ENCODE data around the gene MAGED4.
"Not testable (repeated sequence)": the region's sequence is repeated elsewhere in the genome, so short reads cannot be mapped to it uniquely, and the experiment has no call there.

MAGED4 gene

DNA sequence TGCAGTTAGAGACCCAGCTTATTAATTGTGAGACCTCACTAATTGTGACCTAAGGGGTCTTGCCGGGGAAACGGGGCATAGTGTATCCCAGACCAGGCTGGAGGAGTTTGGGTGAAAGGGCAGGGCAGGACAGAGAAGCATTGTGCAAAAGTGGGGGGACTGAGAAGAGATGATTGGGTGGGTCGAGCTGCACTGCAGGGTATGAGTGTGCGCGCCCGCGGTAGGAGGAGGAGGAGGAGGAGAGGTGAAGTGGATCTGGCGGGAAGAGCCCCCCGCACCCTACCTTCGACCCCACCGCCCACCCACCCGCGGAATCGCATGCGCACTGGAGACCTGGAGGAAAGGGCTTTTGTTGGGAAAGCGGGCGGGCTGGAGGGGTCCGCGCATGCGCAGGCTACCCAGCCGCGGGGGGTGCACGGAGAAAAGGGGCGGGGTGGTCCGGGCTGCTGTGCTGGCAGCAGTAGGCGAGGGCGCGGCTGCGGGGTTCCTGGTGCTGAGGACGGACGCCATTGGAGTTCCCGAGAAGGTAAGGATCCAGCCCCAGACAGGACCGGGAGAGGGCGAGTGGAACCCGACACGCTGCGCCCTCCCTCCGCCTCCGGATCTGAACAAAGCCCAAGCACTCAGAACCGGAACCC, at the start of gene MAGED4:
MAGED4 (plus strand) TSS at position 449 of the 638 bp plus-strand sequence. CDS start 1,035 bp downstream, outside the sequence.
- in situ Hi-C loops (cut with HindIII; ENCODE audit: low sequenced_read_pairs) = not testable (repeated sequence)

DNA sequence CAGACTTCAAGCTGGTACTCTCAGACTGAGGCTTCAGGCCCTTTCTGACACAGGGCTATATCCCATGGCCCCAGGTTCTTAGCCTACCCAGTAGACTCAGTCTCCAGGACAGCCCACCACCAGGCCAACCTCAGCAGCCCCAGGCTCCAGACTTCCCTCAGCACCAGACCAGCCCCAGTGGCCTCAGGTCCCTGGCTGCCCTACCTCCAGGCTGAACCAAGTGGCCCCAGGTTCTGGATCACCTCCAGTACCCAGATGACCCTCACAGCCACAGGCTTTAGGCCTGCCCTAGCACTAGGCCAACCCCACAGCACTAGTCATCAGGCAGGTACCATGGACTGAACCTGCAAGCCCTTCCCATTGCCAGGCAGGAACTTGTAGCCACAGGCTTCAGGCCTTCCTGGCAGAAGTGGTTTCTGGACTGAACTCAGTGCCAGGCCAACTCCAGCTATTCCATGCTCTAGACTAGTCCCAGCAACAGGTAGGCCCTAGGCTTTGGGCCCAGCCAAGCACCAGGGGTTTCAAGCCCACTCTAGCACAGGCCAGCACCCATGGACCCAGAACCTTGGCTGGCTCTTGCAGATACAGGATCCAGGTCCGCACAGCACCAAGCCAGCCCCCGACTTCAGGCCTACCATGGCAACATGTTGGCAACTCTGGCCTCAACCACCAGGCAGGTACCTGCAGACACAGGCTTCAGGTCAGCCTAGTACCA, 45.7 kb upstream of the MAGED4 start:
- in situ Hi-C loops (cut with HindIII; ENCODE audit: low sequenced_read_pairs) = no loop called here

DNA sequence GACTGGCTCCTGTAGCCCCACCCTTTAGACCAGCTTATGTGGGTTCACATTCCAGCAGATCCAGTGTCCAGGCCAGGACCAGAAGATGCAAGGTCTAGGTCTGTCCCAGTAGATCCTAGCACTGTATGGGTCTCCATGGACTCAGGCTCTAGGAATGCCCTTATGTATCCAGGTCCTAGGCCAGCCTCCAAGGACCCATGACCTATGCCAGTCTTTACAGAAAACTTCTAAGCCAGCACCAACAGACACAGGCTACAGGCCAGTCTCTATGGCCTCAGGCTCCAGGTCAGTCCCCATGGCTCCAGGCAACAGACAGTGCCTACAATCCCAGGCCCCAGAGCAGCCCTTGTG, 45.2 kb upstream of the MAGED4 start:
- in situ Hi-C loops (cut with HindIII; ENCODE audit: low sequenced_read_pairs) = no loop called here

DNA sequence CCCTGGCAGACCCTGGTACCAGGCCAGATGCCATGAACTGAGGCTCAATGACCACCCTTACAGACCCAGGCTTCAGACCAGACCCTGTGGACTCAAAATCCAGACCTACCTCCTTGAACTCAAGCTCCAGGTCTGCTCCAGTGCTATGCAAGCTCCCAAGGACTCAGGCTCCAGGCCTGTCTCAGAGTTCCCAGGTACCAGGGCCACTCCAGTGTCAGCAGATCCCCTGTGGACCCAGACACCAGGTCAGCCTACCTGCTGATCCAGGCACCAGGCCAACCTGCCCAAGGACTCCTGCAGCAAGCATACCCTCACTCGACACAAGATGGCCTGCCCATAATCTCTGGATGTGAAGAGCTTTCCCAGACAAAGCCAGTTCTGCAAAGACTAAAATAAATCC, 44.7 kb upstream of the MAGED4 start:
- in situ Hi-C loops (cut with HindIII; ENCODE audit: low sequenced_read_pairs) = no loop called here

GRCh38 chrX:52150667-52151066, 34.0 kb upstream of the MAGED4 start:
- in situ Hi-C loops (cut with HindIII; ENCODE audit: low sequenced_read_pairs) = not testable (repeated sequence)

DNA sequence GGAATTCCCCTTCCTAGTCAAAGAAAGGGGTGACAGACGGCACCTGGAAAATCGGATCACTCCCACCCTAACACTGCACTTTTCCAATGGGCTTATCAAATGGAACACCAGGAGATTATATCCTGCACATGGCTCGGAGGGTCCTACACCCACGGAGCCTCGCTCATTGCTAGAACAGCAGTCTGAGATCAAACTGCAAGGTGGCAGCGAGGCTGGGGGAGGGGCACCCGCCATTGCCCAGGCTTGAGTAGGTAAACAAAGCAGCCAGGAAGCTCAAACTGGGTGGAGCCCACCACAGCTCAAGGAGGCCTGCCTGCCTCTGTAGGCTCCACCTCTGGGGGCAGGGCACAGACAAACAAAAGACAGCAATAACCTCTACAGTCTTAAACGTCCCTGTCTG, 24.5 kb upstream of the MAGED4 start:
- in situ Hi-C loops (cut with HindIII; ENCODE audit: low sequenced_read_pairs) = not testable (repeated sequence)

DNA sequence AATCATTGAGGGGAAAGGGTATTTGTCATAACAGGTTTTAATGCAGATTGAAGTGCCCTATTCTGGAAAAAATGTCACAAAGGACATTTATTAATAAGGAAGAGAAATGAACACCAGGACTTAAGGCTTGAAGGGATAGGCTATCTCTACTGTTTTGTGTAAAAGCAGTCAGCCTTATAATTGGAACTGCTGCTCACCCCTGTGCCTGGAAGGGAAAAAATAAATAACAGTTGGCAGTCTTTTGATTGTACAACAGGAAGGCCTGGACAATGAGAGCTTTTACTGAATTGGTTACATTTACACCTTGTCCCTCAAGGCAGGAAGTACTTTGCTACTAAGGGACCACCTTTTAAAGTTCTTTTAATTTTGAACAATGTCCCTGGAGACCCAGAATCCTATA, 17.8 kb upstream of the MAGED4 start:
- in situ Hi-C loops (cut with HindIII; ENCODE audit: low sequenced_read_pairs) = no loop called here

DNA sequence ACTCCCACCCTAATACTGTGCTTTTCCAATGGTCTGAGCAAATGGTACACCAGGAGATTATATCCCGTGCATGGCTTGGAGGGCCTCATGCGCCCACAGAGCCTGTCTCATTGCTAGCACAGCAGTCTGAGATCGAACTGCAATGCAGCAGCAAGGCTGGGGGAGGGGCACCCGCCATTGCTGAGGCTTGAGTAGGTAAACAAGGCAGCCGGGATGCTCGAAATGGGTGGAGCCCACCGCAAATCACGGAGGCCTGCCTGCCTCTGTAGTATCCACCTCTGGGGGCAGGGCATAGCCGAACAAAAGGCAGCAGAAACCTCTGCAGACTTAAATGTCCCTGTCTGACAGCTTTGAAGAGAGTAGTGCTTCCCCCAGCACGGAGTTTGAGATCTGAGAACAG, 13.6 kb upstream of the MAGED4 start:
- in situ Hi-C loops (cut with HindIII; ENCODE audit: low sequenced_read_pairs) = not testable (repeated sequence)

GRCh38 chrX:52185078-52185453, 378 bp downstream of the MAGED4 start:
- in situ Hi-C loops (cut with HindIII; ENCODE audit: low sequenced_read_pairs) = not testable (repeated sequence)

DNA sequence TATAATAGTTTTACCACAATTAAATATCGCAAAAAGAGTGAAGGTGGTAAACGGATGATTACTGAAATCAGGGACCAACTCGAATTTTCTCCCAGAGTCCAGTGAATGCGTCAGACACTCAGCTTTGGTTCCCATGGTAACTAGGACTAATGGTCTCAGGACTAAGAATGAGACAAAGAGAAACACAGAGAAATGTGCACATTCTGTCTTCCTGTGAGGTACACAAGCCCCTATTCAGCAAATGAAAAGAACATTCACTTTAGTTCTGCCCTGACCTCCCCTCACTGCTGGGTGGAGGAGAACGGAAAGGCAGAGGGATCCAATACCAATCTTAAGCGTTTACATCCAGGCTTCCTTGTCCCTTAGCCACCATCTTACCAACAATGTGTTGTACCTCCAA, 26.7 kb downstream of the MAGED4 start:
- in situ Hi-C loops (cut with HindIII; ENCODE audit: low sequenced_read_pairs) = not testable (repeated sequence)

DNA sequence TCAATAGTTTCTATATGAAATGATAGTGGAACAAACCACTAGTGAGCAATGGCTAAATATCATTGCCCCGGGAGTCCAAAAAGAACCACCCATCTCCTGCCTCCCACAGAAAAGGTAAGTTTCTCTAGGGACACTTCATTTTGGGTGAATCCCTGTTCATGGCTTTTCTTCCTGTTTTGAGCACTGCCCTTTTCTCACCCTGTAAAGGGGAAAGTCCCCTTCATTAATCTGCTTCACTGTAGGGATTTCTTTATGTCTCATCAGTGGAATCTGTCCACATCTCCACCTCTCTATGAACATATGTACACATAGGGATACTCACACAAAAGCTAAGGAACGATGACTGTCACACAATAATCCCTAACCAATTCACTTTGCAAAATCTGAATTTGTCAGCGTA, 28.6 kb downstream of the MAGED4 start:
- in situ Hi-C loops (cut with HindIII; ENCODE audit: low sequenced_read_pairs) = no loop called here

DNA sequence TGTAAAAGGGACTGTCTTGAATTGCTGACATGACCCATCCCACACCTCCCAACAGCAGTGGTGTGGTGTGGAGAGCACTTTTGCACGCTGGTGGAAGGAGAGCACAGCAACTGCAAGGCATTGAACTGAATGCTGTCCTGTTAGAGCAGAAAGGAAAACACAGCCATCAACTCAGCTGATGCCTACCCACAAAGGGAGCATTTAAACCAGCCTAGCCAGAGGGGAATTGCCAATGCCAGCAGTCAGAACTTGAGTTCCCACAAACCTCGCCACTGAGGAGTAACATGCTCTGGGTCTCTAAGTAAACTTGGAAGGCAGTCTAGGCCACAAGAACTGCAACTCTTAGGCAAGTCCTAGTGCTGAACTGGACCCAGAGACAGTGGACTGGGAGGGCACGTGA, 31.9 kb downstream of the MAGED4 start:
- in situ Hi-C loops (cut with HindIII; ENCODE audit: low sequenced_read_pairs) = no loop called here

GRCh38 chrX:52217494-52218160, 32.9 kb downstream of the MAGED4 start:
- in situ Hi-C loops (cut with HindIII; ENCODE audit: low sequenced_read_pairs) = no loop called here

DNA sequence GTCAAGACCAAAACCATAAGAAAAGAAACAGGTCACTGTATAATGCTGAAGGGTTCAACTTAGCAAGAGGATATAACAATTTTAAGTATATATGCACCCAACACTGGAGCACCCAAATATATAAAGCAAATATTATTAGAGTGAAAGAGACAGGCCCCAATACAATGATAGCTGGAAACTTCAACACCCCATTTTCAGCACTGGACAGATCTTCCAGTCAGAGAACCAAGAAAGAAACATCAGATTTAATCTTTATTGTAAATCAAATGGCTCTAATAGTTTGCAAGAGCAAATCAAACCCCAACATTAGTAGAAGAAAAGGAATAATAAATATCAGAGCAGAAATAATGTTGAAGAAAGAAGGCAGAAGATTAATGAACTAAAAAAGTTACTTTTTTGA, 36.2 kb downstream of the MAGED4 start:
- in situ Hi-C loops (cut with HindIII; ENCODE audit: low sequenced_read_pairs) = no loop called here
